GM21619 (cell line): Measurements from ENCODE around the gene TENM4.
"Not testable (repeated sequence)": the region's sequence is repeated elsewhere in the genome, so short reads cannot be mapped to it uniquely, and the experiment has no call there.

Source experiments
- ATAC-seq: cut with Tn5 transposase; IDR thresholded peaks from one replicate; pipeline ENCODE4 v1.9.1; 2021; ENCODE audit not compliant: unreplicated experiment

Gene TENM4

DNA sequence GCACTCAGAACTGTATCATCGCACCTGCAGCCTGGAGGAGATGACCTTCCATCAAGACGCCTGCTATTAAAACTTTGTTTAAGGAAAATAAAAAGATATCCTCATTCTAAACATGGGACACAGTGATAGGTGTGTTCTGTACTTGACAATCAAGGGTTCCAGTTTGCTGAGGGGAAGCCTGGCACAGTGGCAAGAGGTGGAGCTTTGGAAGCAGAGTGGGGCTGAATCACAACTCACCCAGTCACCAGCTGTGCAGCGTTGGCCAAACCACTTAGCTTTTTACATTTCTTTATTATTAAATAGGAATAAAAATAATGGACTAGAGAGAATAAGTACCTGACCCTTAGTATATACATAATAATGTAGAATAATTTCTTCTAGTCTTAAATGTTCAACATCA is 220.7 kb downstream of the TENM4 start:
- no peak for ATAC-seq

GRCh38 chr11:79219186-79220045 is 221.4 kb downstream of the TENM4 start:
- ATAC-seq, result no peak

- no peak for ATAC-seq
These were observed 228.1 kb downstream of the TENM4 start for GRCh38 chr11:79212741-79213190.

GRCh38 chr11:79209540-79210266 is 231.1 kb downstream of the TENM4 start:
- ATAC-seq, result no peak

DNA sequence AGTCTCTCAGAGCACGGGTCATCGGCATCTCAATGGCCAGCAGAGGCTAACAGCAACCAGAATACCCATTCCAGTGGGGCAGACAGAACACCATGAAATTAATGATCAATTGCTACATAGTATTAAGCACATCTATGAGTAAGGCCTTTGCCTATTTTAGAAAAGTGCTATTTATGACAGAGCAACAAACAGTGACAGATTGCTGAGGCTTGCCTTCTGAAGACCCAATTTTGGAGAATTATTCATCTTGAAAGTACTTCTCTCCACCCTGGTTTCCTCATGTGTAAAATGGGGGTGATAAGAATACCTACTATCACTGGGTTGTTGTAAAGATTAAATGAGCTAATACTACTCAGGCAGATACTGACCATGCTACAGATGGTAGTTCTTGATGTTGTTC is 232.7 kb downstream of the TENM4 start:
- peak; percentile 69 for ATAC-seq

- no peak for ATAC-seq
These were observed 233.9 kb downstream of the TENM4 start for GRCh38 chr11:79206951-79207350.

- no peak for ATAC-seq
These were observed 235.0 kb downstream of the TENM4 start for GRCh38 chr11:79205786-79206185.

DNA sequence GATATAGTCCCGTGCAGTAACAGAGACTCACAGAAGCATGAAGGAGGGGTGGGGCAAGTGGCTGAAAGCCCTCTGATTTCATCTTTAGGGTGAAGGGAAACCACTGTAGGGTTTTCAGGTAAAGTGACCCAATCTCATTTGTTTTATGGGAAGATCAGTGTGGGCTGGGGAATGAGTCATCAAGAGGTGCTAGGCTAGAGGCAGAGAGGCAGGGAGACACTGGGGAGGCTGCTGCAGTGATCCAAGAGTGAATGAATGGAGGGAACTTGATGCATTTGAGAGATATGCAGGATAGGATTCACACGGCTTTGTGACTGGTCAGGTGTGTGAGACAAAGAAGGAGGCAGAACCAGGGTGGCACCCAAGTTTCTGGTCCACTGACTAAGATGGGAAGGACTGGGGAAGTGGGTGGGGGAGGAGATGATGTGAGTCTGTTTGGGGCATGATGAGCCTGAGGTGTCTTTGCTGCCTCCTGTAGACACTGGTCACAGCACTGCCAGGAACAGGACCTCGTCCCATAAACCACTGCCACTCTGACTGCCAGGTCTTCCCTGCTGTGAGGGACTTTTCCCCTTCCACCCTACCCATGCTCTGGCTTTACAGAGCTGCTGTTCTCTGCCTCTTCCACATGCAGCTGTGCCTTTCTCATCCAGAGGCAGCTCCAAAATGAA is 239.0 kb downstream of the TENM4 start:
- peak; percentile 64 for ATAC-seq

DNA sequence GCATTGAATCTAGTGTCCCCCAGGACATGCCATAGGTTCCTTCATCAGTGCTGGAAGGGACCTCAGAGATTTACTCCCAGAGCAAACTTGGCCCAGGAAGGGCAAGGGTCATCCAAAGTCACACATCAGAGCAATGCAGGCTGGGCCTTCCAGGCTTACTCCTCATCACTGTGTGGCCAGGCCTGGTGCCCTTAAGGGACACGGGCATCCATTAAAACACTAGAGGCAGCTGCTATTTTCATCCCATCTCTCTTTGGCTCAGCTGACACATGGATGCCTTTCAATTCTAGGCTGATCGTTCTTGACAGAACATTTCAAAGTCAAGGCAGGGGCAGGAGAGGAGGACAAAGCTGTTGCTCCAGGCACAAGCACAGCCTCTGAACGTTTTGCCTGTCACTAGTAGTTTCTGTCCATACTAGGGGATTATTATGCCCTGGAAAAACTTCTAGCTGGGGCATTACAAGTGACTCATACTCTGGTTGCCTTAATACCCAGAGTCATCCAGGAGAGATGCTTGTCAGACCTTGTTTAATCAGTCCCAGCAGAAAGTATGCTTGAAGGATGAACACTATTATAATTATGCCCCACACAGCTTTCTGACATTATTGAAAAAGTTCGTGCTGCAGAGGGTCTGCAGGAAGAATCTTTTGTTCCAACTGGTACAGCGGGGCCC is 240.3 kb downstream of the TENM4 start:
- ATAC-seq, result no peak

DNA sequence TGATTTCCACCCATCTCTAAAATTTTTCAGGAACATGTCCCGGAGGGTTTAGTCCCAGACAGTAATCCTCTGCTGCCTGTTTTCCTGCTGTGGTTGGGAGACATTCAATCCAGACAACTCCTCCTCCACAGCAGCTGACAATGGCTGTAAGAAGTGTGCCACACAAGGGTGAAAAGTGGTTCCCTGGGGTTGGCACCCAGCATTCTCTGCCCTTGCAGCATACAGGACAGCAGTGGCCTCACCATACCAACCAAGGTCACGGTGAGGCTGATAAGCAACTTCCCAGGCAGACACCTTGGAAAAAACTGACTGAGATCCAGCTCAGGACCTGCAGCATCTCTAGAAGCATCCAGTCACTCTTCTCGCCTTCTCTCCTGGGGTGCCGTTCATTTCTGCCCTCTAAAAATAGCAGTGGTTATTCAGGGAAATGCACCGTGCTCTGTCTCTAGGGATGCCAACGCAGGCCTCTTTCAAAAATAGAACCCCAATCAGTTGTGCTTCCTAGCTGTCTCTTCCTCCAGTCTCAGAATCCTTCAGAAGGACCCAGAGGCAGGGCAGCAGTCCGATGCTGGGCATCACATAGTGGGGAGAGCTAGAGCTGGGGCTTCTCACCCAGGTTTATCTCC is 241.0 kb downstream of the TENM4 start:
- no peak for ATAC-seq

- no peak for ATAC-seq
These were observed 242.0 kb downstream of the TENM4 start for GRCh38 chr11:79198898-79199250.

- ATAC-seq, result no peak
These were observed 242.5 kb downstream of the TENM4 start for GRCh38 chr11:79198203-79198897.

DNA sequence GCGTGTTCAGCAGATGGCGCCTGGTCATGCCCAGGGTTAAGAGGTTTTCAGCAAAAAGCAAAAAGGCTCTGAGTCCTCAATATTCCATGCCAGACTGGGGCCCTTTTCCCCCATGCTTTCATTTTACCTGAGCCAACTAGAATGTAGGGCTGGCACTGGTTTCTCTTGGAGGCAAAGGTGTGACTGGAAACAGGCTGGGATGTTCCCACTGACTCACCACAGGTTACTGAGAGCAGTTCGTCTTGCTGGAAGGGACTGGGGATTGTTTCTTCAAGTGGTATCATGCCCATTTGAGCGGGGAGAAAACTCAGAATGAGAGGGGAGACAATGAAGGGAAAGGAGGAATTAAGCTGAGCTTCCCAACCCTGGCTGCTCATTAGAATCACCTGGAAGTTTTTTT is 243.9 kb downstream of the TENM4 start:
- ATAC-seq, result no peak

GRCh38 chr11:79195209-79195608 is 245.6 kb downstream of the TENM4 start:
- no peak for ATAC-seq

- no peak for ATAC-seq
These were observed 247.0 kb downstream of the TENM4 start for GRCh38 chr11:79193663-79194310.

DNA sequence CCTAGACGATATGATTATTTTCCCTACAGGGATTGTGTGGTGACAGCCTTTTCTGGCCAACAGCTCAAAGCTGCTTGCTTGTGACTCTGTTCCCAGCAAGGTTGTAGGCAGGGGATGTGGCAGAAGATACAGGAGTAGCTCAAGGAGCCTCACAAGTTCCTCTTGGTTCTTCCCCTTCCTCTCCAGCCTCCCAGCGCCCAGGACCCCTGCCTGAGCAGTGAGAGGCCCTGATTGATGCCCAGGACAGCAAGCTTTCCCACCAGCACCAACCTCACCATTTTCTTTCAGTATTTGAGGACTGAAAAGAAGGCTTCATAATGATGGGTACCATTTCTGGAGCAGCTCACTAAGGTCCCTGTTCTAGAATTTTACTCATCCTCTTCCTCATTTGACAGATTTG is 248.0 kb downstream of the TENM4 start:
- no peak for ATAC-seq

GRCh38 chr11:79191716-79192115 is 249.1 kb downstream of the TENM4 start:
- ATAC-seq, result not testable (repeated sequence)

- ATAC-seq, result not testable (repeated sequence)
These were observed 250.3 kb downstream of the TENM4 start for GRCh38 chr11:79190553-79190952.

GRCh38 chr11:79189601-79190000 is 251.2 kb downstream of the TENM4 start:
- no peak for ATAC-seq

GRCh38 chr11:79189055-79189454 is 251.8 kb downstream of the TENM4 start:
- ATAC-seq, result no peak
